Measurements from ENCODE around the gene COL20A1. TPM values are rescaled to one million over a fixed set of nuclear protein-coding genes. Genes with fewer than 3 reads are reported as not detected.
A peak's percentile ranks its signal among the peaks of the same experiment; 100 is the strongest.
"Not testable (repeated sequence)": the region's sequence is repeated elsewhere in the genome, so short reads cannot be mapped to it uniquely, and the experiment has no call there.

The COL20A1 gene
- total RNA-seq, 1 donor from 2014 or later = not detected

DNA sequence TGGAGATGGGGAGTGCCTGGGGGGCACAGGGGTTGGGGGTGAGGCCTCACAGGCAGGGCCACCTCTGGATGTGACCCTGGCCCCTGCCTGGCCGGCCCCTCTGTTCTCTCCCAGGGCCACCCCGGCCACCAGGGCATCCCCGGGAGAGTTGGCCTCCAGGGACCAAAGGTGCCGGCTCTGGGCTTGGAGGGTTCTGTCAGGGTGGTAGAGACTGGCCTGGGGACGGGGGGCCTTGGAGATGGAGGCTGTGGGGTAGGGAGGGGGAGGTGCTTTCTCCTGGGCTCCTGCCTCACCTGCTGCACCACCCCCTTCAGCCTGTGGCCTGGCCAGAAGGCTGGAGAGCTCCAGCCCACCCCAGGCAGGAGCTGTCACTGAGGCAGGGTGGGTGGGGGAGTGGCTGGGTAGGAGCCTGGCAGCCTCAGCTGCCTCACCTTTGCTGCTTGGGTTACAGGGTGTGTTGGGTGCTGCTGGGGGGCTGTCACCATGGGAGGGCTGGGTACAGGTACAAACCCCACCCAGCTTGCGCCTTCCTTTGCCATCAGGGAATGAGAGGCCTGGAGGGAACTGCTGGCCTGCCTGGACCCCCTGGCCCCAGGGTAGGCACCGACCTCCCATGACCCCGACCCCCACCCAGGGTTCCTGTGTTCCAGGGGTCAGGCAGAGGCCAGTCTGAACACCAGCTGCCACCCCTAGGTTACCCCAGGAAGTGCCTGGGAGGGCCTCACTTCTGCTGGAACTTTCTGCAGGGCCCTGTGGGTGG is 32.7 kb downstream of the COL20A1 start:
- intact Hi-C loops (cut with DNase I) = no loop called here
- no peak for DNase-seq (ENCODE audit: missing footprints)
- ATAC-seq = no peak

- ATAC-seq (no peak), DNase-seq (ENCODE audit: missing footprints) (peak; percentile 21)
- intact Hi-C loops (cut with DNase I) = no loop called here
Observed at GRCh38 chr20:63326314-63327230, 33.6 kb downstream of the COL20A1 start.

DNA sequence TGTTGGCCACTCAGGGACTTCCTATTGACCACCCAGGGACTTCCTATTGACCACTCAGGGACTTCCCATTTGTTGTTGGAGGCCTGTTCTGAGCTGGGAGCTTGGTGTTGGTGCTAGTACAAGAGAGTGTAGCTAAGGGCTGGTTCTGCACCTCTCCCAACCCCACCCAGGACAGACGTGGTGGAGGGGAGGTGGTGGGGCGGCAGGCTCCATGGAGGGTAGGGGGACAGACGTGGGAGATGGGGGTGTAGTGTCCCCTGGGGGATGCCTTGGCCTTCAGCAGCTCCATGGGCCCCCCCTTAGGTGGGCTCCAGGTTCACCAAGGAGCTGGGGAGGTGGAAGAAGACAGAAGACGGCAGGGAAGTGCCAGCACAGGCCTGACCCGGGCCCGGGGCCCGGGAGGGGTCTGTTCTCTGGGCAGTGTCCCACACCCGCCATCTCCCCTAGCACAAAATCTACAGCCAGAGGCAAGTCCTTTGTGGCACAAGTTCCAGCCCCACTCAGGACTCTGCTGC is 34.3 kb downstream of the COL20A1 start:
- ATAC-seq (no peak), DNase-seq (ENCODE audit: missing footprints) (peak; percentile 20)
- intact Hi-C loops (cut with DNase I) = no loop called here

- DNase-seq (ENCODE audit: missing footprints) = peak; percentile 63
- intact Hi-C loops (cut with DNase I) = no loop called here
- no peak for ATAC-seq
Observed at GRCh38 chr20:63328026-63328700, 35.2 kb downstream of the COL20A1 start.

GRCh38 chr20:63328718-63329275 is 35.8 kb downstream of the COL20A1 start:
- DNase-seq (ENCODE audit: missing footprints) = peak; percentile 17
- intact Hi-C loops (cut with DNase I) = no loop called here
- ATAC-seq = no peak

DNA sequence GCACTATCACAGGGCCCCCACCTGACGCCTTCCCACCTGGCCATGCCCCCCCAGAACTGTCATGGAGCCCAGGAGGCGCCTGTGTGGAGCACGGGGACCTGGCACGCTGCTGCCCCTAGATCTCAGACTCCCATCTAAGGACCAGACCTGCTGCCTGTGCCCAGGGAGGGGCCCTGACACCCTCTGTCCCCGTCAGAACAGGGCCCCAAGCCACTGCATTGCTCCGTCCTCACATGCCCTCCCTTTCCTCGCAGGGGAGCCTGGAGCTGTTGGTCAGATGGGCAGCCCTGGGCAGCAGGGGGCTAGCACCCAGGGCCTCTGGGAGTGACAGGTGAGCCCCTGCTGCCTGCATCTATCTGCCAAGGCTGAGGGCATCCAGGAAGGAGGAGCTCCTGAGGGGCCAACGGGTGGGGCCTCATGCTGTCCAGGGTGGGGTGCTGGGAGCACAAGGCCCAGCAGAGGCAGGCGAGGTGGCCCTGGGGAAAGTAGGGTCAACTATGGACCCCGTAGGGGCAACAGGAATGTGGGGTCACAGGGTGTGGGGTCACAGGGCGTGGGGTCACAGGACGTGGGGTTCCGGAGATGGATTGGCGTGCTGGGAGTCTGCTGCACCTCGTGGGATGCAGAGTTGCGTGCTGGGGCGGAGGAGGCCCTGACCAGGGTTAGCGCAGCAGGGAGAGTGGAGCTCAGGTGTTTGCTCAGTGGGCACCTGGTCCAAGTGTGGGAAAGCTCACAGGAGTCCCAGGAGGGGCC is 36.5 kb downstream of the COL20A1 start:
- ATAC-seq = no peak
- DNase-seq (ENCODE audit: missing footprints) = peak; percentile 53
- intact Hi-C loops (cut with DNase I) = no loop called here

DNA sequence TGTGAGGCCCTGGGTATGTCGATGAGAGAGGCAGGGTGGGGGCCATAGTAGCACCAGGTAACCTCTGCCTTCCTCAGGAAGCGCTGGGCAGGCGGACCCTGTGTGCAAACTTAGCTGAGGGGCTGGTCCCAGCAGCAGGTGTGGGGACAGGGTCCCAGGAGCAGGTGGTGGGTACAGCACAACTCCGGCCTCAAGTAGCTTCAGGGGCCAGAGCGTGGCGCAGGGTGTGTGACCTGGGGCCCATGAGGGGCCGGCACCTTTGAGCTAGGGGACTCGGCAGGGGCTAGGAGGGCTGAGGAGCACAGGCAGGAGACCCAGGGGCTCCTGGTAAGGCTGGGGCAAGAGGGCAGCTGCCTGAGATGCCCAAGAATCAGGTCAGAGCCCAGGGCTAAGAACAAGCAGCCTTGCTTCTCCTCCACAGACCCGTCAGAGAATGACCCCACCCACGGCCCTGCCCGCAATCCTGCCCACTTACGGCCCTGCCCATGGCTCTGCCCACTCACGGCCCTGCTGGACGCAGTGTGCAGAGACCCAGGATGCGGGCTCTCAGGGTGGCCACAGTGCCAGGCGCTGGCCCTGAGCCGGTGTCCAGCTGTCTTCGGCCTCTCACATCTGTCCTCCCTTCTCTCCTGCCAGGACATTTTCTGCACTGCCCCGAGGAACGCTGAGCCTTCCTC is 37.2 kb downstream of the COL20A1 start:
- no peak for ATAC-seq
- intact Hi-C loops (cut with DNase I) = no loop called here
- DNase-seq (ENCODE audit: missing footprints) = peak; percentile 58

GRCh38 chr20:63330940-63331339 is 38.0 kb downstream of the COL20A1 start:
- intact Hi-C loops (cut with DNase I) = no loop called here
- ATAC-seq (no peak), DNase-seq (ENCODE audit: missing footprints) (peak; percentile 11)

DNA sequence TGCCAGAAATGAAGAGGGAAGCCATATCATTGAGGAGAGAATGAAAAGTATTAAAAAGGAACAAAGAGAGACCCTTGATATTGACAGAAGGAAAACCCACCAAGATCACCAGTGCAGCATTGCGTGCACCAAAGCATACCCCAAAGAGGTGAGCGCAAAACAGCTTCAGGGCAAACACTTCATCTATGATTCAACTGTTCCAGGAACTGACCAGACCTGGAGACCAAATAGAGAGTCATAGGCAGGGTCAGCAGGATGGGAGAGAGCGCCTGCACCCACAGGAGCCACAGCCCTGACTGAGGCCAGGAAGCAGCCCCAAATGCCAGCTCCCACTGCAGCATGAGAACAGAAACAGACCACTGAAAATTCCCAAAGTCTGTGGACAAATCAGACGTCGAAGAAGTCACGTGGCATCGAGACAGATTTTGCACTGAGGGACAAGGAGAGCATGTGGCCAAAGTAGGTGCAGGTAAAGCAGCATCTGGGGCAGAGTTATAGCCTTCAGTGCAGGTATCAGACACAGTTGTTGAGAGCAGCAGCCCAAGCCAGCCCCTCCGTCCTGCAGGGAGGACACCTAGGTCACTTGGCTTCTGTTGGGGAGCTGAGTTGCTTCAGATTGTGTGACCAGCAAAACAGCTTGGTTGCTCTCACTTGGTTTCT is 38.9 kb downstream of the COL20A1 start:
- peak; percentile 25 for DNase-seq (ENCODE audit: missing footprints)
- intact Hi-C loops (cut with DNase I) = no loop called here
- ATAC-seq = no peak

DNA sequence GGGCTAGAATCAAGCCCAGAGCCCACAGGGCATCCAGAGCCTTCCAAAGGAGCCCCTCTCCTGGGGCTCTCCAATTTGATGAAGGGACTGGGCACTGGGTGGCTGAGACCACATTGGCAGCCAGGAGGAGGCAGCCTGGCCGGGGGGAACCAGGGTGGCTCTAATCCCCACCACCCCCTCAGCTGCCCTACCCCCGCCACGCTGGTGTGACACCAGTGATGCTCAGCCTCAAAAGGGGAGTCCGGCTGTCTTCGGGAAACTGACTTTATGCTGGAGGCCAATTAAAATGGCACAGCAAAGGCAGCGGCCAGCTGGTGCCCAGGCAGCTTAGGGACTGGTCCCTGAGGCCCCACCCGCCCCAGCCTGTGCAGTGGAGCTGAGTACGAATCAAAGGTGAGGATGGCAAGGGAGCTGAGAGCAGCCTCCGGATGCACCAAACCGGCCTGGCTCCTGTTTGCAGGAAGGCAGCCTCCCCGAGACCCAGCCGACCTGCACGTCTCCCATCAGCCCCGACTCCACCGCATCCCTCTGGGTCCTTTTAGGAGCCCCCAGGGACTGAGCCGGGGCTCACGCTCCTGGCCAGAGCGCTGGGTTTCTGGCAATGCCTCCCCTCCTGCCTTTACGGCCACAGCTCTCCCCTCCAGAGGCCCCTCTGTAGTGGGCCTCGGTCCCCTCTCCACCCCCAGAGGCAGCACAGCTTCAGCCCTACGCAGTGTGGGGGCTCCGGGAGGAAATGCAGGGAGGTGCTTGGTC is 39.7 kb downstream of the COL20A1 start:
- ATAC-seq (no peak), DNase-seq (ENCODE audit: missing footprints) (peak; percentile 57)
- intact Hi-C loops (cut with DNase I) = no loop called here

GRCh38 chr20:63333241-63333836 is 40.4 kb downstream of the COL20A1 start:
- ATAC-seq = no peak
- DNase-seq (ENCODE audit: missing footprints) = peak; percentile 50
- intact Hi-C loops (cut with DNase I) = no loop called here

- peak; percentile 54 for DNase-seq (ENCODE audit: missing footprints)
- intact Hi-C loops (cut with DNase I) = no loop called here
- no peak for ATAC-seq
Observed at GRCh38 chr20:63334356-63334755, 41.4 kb downstream of the COL20A1 start.

GRCh38 chr20:63335060-63335459 is 42.1 kb downstream of the COL20A1 start:
- intact Hi-C loops (cut with DNase I); ATAC-seq; DNase-seq (ENCODE audit: missing footprints): not testable (repeated sequence)

DNA sequence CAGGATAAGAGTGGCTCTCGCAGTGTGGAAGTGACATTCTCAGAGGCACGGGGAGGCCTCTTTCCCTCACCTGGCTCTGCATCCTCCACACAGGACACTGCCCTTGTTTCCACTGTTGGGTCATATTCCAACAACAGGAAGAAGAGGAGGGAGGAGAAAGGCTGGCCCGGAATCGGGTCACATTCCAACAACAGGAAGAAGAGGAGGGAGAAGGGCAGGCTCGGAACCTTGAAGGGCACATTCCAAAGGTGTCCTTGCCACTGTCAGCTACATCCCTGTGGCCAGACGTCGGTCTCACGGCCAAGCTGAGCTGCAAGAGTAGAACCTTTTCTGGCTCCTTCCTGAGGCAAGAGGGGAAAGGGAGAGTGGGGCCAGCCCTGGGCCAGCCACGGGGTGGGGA is 42.7 kb downstream of the COL20A1 start:
- intact Hi-C loops (cut with DNase I) = no loop called here
- DNase-seq (ENCODE audit: missing footprints) = peak; percentile 11
- ATAC-seq = no peak

- intact Hi-C loops (cut with DNase I) = no loop called here
- DNase-seq (ENCODE audit: missing footprints) (no peak), ATAC-seq (no peak)
Observed at GRCh38 chr20:63336232-63336752, 43.3 kb downstream of the COL20A1 start.
